GM18909 (cell line): ENCODE data around the gene SLC6A17.

Experiments used
- ATAC-seq: cut with Tn5 transposase; IDR thresholded peaks from one replicate; pipeline ENCODE4 v1.9.1; 2021; ENCODE audit warnings: mild to moderate bottlenecking; ENCODE audit not compliant: unreplicated experiment, poor library complexity

SLC6A17 gene

GRCh38 chr1:110198746-110199145 lies 48.5 kb downstream of the SLC6A17 start:
- ATAC-seq = no peak

- no peak for ATAC-seq
Measured at GRCh38 chr1:110200190-110200589, 49.9 kb downstream of the SLC6A17 start.

DNA sequence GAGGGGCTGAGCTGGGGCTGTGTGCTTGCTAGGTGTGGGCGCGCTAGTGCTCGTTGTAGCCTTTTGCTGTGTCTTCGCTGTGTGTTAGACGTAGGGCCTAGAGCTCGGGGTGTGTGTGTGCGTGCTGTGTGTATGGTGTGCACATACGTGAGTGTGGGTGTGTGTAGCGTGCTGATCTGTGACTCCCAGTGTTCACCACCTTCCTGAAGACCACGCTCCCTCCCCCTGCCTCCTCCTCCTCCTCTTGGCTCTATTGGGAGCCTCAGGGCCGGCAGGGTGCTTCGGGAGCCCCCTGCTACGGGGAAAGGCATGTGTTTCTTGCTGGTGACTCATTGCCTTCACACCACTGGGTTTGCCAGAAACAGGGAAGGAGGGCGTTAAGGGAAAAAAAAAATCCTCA lies 50.4 kb downstream of the SLC6A17 start:
- ATAC-seq = no peak

- ATAC-seq = no peak
Measured at GRCh38 chr1:110201157-110201825, 51.0 kb downstream of the SLC6A17 start.

DNA sequence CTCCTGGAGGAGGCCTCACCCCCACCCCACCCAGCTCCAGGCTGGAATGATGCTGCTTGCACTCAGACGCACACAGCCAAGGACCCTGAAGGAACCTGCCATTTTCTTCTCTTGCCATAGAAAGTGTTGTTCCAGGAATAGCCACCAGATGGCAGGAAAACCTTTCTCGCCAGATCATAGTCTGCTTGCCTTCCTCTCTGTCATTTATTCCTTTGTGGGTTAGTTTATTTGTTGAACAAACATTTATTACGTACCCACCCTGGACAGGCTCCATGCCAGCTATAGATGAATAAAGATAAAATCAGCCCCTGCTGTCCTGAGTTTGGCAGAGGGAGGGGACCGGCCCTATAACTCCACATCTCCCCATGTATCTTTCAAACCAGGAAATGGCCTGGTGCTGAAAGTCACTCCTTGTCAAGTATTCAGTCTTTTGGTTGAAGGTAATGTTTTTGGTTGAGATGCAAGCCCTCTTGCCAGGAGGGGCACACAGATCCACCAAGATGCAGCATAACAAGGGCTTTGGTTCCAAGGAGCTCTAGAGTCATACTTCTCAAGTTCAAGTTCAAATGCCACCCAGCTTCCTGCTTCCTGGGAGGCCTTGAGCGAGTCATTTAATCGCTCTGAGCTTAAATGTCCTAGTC lies 52.8 kb downstream of the SLC6A17 start:
- no peak for ATAC-seq

DNA sequence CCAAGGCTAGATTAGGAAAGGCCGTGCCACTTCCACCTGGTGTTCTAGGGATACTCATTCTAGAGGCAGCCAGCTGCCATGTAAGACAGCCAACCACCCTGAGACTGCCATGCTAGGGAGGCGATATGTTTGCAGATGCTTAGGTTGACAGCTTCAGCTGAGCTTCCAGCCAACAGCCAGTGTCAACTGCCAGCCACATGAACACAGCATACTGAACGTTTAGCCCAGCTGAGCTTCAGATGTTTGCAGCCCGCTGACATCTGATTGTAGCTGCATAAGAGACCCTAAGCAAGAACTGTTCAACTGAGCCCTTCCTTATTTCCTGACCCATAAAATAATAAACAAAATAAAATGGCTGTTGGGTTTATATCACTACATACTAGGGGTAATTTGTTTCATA lies 54.9 kb downstream of the SLC6A17 start:
- no peak for ATAC-seq

GRCh38 chr1:110205591-110206155 lies 55.4 kb downstream of the SLC6A17 start:
- ATAC-seq = no peak

DNA sequence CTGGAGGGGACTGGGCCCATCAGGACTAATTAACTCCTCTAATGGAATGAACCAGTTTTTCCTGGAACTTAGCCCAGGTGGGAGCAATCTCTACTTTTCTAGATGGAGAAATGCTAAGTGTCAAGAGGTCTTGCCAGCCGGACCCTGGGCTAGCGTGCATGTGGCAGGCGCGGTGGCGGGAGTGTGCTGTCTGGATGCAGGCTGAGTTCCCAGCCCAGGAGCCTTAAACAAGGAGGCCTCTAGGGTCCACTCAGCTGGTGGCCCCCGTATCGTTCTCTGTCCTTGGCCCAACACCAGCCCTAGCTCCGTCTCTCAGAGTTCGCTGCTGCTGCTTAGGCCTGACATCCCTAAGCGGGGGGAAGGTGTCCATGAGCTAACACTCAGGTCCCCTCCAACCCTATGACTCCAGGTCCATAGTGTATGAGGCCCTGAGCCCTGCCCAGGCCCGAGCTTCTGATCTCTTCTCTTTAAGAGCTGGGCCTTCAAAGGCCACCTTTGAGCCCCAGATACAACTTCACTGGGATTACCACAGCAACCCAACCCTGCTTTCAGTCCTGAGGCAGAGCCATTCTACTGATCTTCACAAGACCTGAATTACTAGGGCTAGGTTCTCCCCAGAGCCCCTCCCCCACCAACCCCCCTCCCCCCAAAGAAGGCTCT lies 56.1 kb downstream of the SLC6A17 start:
- ATAC-seq = no peak

GRCh38 chr1:110207831-110208230 lies 57.5 kb downstream of the SLC6A17 start:
- no peak for ATAC-seq

- ATAC-seq = no peak
Measured at GRCh38 chr1:110208916-110209645, 58.8 kb downstream of the SLC6A17 start.

DNA sequence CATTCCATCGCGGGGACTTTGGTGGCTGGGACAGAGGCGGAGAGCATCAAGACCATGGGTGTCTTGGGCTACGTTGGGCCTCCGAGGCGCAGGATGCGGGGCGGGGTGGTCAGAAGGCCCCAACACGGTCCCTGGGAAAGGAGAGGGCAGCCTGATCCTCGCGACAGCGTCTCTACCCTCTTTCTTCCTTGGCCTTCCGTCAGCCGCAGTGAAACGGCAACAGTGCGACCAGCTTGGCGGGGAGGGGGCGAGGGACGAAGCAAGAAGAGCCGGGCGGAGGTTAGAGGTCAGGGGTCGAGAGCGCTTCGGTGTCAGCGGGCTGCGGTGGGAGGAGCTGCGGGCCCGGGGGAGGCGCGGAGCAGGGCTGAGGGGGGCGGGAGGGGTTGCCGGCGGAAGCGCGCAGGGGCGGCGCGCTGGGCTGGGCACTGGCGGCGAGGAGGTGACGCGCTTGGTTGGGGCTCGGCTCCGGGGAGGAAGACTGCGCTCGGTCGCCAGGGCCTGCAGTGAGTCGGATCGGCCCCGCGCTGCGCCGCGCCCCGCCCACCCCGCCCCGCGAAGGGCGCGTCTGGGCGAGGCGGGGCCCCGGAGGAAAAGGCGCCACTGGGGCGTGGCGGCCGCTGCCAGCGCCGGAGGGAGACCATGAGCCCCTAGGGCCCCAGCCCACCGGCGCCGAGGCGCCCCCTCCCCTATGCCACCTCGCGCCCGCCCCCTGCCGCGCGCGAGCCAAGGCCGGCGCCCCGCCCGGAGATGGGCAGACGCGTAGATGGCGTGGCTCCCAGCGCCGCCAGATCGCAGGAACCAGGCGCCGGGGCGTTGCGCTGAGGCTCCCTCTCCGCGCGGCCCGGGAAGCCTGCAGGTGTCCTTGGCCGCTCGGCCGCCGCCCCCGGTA lies 59.7 kb downstream of the SLC6A17 start, which contains the start of gene KCNC4:
KCNC4 (plus strand) TSS at position 600 of the 889 bp plus-strand sequence. CDS start 1,186 bp downstream, outside the sequence.
- peak; percentile 84 for ATAC-seq

- ATAC-seq = peak; percentile 35
Measured at GRCh38 chr1:110210604-110211495, 60.6 kb downstream of the SLC6A17 start.

DNA sequence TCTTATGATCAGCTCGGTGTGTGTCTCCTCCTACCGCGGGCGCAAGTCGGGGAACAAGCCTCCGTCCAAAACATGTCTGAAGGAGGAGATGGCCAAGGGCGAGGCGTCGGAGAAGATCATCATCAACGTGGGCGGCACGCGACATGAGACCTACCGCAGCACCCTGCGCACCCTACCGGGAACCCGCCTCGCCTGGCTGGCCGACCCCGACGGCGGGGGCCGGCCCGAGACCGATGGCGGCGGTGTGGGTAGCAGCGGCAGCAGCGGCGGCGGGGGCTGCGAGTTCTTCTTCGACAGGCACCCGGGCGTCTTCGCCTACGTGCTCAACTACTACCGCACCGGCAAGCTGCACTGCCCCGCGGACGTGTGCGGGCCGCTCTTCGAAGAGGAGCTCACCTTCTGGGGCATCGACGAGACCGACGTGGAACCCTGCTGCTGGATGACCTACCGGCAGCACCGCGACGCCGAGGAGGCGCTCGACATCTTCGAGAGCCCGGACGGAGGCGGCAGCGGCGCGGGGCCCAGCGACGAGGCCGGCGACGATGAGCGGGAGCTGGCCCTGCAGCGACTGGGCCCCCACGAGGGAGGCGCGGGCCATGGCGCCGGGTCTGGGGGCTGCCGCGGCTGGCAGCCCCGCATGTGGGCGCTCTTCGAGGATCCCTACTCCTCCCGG lies 61.3 kb downstream of the SLC6A17 start:
- ATAC-seq = no peak

DNA sequence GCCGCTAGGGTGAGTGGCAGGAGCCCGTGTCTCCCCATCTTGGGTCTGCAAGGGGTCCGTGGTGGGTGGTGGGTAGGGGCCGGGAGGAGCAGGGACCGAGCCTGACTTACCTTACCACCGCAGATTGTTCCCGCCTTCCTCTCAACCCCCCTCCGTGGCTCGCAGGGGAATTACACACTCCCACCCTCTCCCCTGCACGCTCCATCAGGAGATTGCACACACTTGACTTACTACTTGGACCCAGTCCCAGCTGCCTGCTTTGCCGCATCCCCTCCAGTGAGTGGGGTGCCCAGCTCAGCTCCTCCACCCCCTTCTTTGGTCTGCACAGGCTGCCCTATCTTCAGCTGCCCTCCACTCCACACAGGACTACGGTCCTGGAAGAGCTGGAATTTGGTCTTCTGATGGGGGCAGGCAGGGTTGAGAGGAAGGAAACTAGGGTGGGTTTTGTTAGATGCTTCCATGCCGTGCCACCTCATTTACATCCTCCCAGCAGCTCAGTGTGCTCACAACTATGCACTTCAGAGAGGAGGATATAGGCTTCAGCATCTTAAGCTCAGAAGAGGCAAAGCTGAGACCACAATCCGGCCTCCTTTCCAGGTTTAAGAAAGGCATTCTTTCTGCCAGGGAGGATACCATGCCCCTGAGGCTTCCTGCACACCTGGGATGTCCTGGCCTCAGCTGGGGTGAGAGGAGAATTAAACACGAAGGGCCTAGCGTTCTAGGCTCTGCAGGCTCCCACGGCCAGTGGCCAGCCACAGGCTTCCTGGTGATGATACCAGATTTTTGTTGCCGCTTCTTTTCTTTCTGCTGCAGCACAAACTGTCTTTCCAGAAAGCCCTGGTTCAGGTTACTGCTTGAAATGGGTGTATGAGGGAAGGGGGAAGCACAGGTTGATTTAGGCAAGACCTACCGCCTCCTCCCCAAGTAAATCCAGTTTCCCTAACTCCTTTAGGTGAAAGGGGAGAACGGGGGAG lies 62.2 kb downstream of the SLC6A17 start:
- ATAC-seq = no peak

DNA sequence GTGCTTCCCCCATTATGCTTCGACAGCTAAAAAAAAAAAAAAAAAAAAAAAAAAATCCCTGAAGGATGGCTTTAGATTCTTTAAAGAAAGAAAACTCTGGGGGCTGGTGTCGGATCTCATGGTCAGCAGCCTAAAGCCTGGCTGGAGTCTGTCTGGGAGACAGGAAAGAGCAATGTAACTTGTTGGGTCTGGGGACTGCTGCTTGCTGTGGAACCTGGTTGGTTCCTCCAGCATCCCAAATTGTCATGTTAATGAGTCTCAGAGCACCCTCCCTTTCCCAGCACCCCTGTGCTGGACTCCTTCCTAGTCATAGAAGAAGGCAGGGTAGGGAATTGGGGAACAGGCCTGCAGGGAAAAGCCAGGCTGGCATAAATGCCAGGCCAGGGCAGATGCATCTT lies 62.8 kb downstream of the SLC6A17 start:
- ATAC-seq = no peak

DNA sequence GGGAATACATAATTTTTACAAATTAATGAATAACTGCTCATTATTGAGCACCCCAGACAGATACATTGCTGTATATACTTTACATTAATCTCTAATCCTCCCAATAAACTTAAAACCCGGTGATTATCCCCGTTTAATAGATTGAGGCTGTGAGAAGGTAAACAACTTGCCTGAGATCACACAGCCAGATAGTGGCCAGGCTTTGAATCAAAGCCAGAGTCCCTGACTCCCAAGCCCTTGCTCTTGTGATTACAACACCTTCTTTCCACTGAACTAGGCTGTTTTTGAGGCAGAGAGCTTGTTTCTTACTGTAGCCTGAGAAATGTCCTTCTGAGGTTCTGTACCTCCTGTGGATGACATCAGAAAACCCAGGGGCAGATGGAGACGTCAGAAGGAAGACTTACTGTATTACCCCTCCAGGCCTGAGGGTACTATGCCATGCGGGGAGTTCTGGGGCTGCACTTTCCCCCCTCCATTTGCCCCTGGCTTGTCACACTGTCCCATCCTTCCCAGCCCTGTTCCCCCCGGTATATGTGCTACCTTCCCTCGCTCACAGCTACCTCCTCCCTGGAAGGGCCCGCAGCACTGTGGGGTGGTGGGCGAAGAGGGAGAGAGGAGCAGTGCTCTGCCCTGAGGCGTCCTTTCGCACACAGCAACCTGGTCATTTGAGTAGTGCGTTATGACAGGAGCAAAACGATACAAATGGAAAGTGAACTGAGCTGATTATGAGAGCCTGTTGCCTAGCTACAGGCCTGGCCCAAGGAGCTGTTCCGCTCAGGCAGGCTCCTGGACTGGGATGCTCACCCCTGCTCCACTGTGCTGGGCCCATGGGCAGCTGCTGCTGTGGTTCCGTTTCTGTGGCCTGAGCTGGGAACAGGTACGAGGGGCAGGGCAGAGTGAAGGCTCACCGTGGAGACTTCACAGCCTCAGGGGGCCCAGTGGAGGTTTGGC lies 64.4 kb downstream of the SLC6A17 start:
- no peak for ATAC-seq
